Mesendoderm (in vitro differentiated cells): Measurements from ENCODE around the gene PDP2.

Experiments
- DNase-seq: peaks from one replicate; pipeline ENCODE4 v3.0.0; 2013
- H2AK5ac ChIP-seq: 2 replicates; pipeline ENCODE4 v1.6.1; 2013; ENCODE audit warnings: low read length, inconsistent platforms
- H2BK120ac ChIP-seq: 2 replicates; pipeline ENCODE4 v1.6.1; 2013; ENCODE audit warnings: low read depth, mild to moderate bottlenecking, low read length, moderate library complexity, mixed read lengths
- H2BK15ac ChIP-seq: replicated peaks from 2 replicates; pipeline ENCODE4 v1.6.1; 2013; ENCODE audit warnings: low read depth, mild to moderate bottlenecking, moderate library complexity
- H2BK5ac ChIP-seq: 2 replicates; pipeline ENCODE4 v1.6.1; 2013; ENCODE audit warnings: low read length, inconsistent platforms
- H3K18ac ChIP-seq: 2 replicates; pipeline ENCODE4 v1.6.1; 2013; ENCODE audit warnings: mild to moderate bottlenecking, low read length, mixed read lengths
- H3K23ac ChIP-seq: one replicate; pipeline ENCODE4 v1.6.1; 2013; ENCODE audit warnings: low read length
- H3K27ac ChIP-seq: 2 replicates; pipeline ENCODE4 v1.5.1; 2013; ENCODE audit warnings: low read depth, mild to moderate bottlenecking, inconsistent platforms, low read length, moderate library complexity
- H3K27me3 ChIP-seq: 2 replicates; pipeline ENCODE4 v1.6.1; 2013; ENCODE audit warnings: low read length, control low read depth, mild to moderate bottlenecking, inconsistent platforms; ENCODE audit not compliant: insufficient read depth, poor library complexity
- H3K36me3 ChIP-seq: 2 replicates; pipeline ENCODE4 v1.6.1; 2013; ENCODE audit warnings: low read length, inconsistent platforms; ENCODE audit not compliant: control insufficient read depth, insufficient read depth
- H3K4ac ChIP-seq: one replicate; pipeline ENCODE4 v1.6.1; 2013; ENCODE audit warnings: low read depth, mild to moderate bottlenecking, low read length, moderate library complexity
- H3K4me1 ChIP-seq: 2 replicates; pipeline ENCODE4 v1.6.1; 2013; ENCODE audit warnings: low read depth, low read length, inconsistent platforms; ENCODE audit not compliant: control insufficient read depth
- H3K4me2 ChIP-seq: 2 replicates; pipeline ENCODE4 v1.6.1; 2013; ENCODE audit warnings: low read length
- H3K4me3 ChIP-seq: 2 replicates; pipeline ENCODE4 v1.5.1; 2013; ENCODE audit warnings: mild to moderate bottlenecking, low read length
- H3K56ac ChIP-seq: one replicate; pipeline ENCODE4 v1.6.1; 2013; ENCODE audit warnings: low read length
- H3K79me1 ChIP-seq: 2 replicates; pipeline ENCODE4 v1.6.1; 2013; ENCODE audit warnings: low read length, inconsistent platforms
- H3K79me2 ChIP-seq: 2 replicates; pipeline ENCODE4 v1.6.1; 2013; ENCODE audit warnings: mild to moderate bottlenecking, low read length; ENCODE audit not compliant: control insufficient read depth, insufficient read depth
- H3K9ac ChIP-seq: 2 replicates; pipeline ENCODE4 v1.6.1; 2013; ENCODE audit warnings: low read length, inconsistent platforms
- H4K5ac ChIP-seq: one replicate; pipeline ENCODE4 v1.6.1; 2013; ENCODE audit warnings: low read length
- H4K8ac ChIP-seq: one replicate; pipeline ENCODE4 v1.6.1; 2013; ENCODE audit warnings: low read depth, mild to moderate bottlenecking, control low read depth, low read length, moderate library complexity
- WGBS: extraction: QIAGEN DNeasy Blood & Tissue Kit; methylation state at CpG from one replicate; pipeline ENCODE4 v1.1.7; 2013; ENCODE audit warnings: low lambda C conversion rate, missing lambda C conversion rate; ENCODE audit not compliant: insufficient coverage; ENCODE audit errors: extremely low coverage; 5-methylcytosine and 5-hydroxymethylcytosine counted together

Gene PDP2

GRCh38 chr16:66913711-66914110 lies 33.4 kb downstream of the PDP2 start:
- Histone ChIP-seq H2BK5ac (no peak overlapping the region), H3K4me2 (no peak overlapping the region), H3K56ac (no peak overlapping the region), H2BK120ac (no peak overlapping the region), H3K4ac (no peak overlapping the region), H3K79me1 (no peaks in the 10 kb centered on the region), H2BK15ac (no peak overlapping the region), H3K23ac (no peak overlapping the region), H2AK5ac (no peak overlapping the region), H3K27ac (no peak overlapping the region), H3K18ac (no peak overlapping the region), H3K4me1 (no peaks in the 10 kb centered on the region), H4K5ac (no peak overlapping the region), H3K9ac (no peak overlapping the region), H3K36me3 (no peaks in the 10 kb centered on the region), H3K27me3 (no peaks in the 10 kb centered on the region), H3K4me3 (no peak overlapping the region), H4K8ac (no peak overlapping the region), H3K79me2 (no peaks in the 10 kb centered on the region)
- DNase-seq, result no peak
- WGBS, result no CpG with 5 or more reads among the region's 4 CpGs

- DNase-seq, result no peak
- Histone ChIP-seq H4K8ac (no peak overlapping the region), H3K4me3 (no peak overlapping the region), H3K4me1 (no peaks in the 10 kb centered on the region), H3K23ac (no peak overlapping the region), H3K18ac (no peak overlapping the region), H4K5ac (no peak overlapping the region), H3K4me2 (no peak overlapping the region), H3K9ac (no peak overlapping the region), H3K27ac (no peak overlapping the region), H3K56ac (no peak overlapping the region), H3K79me2 (no peaks in the 10 kb centered on the region), H3K36me3 (no peaks in the 10 kb centered on the region), H2BK15ac (no peak overlapping the region), H3K79me1 (no peaks in the 10 kb centered on the region), H2BK120ac (no peak overlapping the region), H2BK5ac (no peak overlapping the region), H3K4ac (no peak overlapping the region), H3K27me3 (no peaks in the 10 kb centered on the region), H2AK5ac (no peak overlapping the region)
- 100% methylated on average over 1 of the region's 7 CpGs for WGBS
Measured at GRCh38 chr16:66914541-66914940, 34.2 kb downstream of the PDP2 start.

DNA sequence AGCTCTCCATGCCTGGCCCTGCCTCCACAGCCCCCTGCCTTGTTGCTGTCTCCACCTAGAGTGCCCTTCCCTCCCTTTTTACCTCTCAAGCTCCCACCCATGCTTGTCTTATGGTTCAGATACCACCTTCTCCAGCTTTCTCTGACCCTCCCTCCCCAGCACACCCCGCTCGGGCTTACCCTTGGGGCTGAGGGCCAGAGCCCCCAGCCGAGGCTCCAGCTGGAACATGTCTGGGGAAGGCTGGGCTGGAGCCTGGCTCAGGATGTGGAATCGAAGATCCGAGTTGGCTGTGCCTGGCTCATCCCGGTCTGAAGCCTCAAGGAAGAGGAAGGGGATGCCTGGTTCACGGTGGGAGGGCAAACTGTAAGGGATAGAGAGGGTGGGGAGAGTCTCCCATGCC lies 34.7 kb downstream of the PDP2 start:
- H4K5ac ChIP-seq, result no peak overlapping the region
- H3K56ac ChIP-seq, result no peak overlapping the region
- H3K4ac ChIP-seq, result no peak overlapping the region
- no peak for DNase-seq
- no peak overlapping the region for H3K23ac ChIP-seq
- no peak overlapping the region for H2BK120ac ChIP-seq
- H3K36me3 ChIP-seq, result no peaks in the 10 kb centered on the region
- no peak overlapping the region for H2AK5ac ChIP-seq
- no peaks in the 10 kb centered on the region for H3K4me1 ChIP-seq
- H3K4me2 ChIP-seq, result no peak overlapping the region
- H3K79me1 ChIP-seq, result no peaks in the 10 kb centered on the region
- no peak overlapping the region for H3K9ac ChIP-seq
- H3K79me2 ChIP-seq, result no peaks in the 10 kb centered on the region
- no peaks in the 10 kb centered on the region for H3K27me3 ChIP-seq
- no peak overlapping the region for H3K4me3 ChIP-seq
- H3K27ac ChIP-seq, result no peak overlapping the region
- H2BK15ac ChIP-seq, result no peak overlapping the region
- no peak overlapping the region for H3K18ac ChIP-seq
- H4K8ac ChIP-seq, result no peak overlapping the region
- H2BK5ac ChIP-seq, result no peak overlapping the region
- WGBS, result no CpG with 5 or more reads among the region's 7 CpGs

GRCh38 chr16:66916518-66916917 lies 36.2 kb downstream of the PDP2 start:
- H2AK5ac ChIP-seq, result no peak overlapping the region
- no peaks in the 10 kb centered on the region for H3K27me3 ChIP-seq
- H3K79me2 ChIP-seq, result no peaks in the 10 kb centered on the region
- H2BK120ac ChIP-seq, result no peak overlapping the region
- no peak overlapping the region for H3K4ac ChIP-seq
- H2BK5ac ChIP-seq, result no peak overlapping the region
- no peak overlapping the region for H3K27ac ChIP-seq
- no peak overlapping the region for H3K9ac ChIP-seq
- DNase-seq, result no peak
- no peak overlapping the region for H4K8ac ChIP-seq
- H3K18ac ChIP-seq, result no peak overlapping the region
- H2BK15ac ChIP-seq, result no peak overlapping the region
- H3K4me1 ChIP-seq, result no peaks in the 10 kb centered on the region
- no peak overlapping the region for H3K4me2 ChIP-seq
- H3K4me3 ChIP-seq, result no peak overlapping the region
- no peak overlapping the region for H3K56ac ChIP-seq
- no CpG with 5 or more reads among the region's 6 CpGs for WGBS
- no peak overlapping the region for H4K5ac ChIP-seq
- H3K79me1 ChIP-seq, result no peaks in the 10 kb centered on the region
- H3K36me3 ChIP-seq, result no peaks in the 10 kb centered on the region
- H3K23ac ChIP-seq, result no peak overlapping the region

GRCh38 chr16:66917741-66918140 lies 37.4 kb downstream of the PDP2 start:
- Histone ChIP-seq H3K79me1 (no peaks in the 10 kb centered on the region), H3K4ac (no peak overlapping the region), H2BK5ac (no peak overlapping the region), H3K79me2 (no peaks in the 10 kb centered on the region), H3K23ac (no peak overlapping the region), H3K4me1 (no peaks in the 10 kb centered on the region), H3K56ac (no peak overlapping the region), H3K4me2 (no peak overlapping the region), H2BK15ac (no peak overlapping the region), H3K4me3 (no peak overlapping the region), H3K27ac (no peak overlapping the region), H3K9ac (no peak overlapping the region), H3K27me3 (no peaks in the 10 kb centered on the region), H4K8ac (no peak overlapping the region), H3K36me3 (no peaks in the 10 kb centered on the region), H3K18ac (no peak overlapping the region), H2AK5ac (no peak overlapping the region), H2BK120ac (no peak overlapping the region), H4K5ac (no peak overlapping the region)
- no CpG with 5 or more reads among the region's 9 CpGs for WGBS
- no peak for DNase-seq

DNA sequence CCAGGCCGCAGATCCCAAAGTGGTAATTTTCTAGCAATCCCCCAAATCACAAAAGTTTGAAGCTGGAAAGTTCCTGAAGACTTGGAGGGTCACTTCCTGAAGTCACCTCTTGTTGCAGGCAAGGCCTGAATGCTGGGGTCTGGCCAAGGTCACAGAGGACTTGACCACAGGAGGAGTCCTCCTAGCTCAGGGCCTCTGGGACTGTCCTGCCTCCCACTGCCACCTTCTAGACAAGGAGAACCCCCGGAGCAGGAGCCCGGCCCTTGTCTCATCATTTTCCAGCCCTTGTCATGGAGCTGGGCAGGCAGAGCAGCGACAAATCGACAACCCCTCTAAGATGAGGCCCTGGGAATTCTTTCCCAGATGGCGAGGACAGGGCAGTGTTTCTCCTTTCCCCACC lies 38.0 kb downstream of the PDP2 start:
- Histone ChIP-seq H3K56ac (no peak overlapping the region), H3K36me3 (no peaks in the 10 kb centered on the region), H2BK15ac (no peak overlapping the region), H3K4ac (no peak overlapping the region), H2BK120ac (no peak overlapping the region), H3K79me2 (no peaks in the 10 kb centered on the region), H3K27me3 (no peaks in the 10 kb centered on the region), H3K79me1 (no peaks in the 10 kb centered on the region), H2AK5ac (no peak overlapping the region), H3K9ac (no peak overlapping the region), H3K4me2 (no peak overlapping the region), H3K18ac (no peak overlapping the region), H4K5ac (no peak overlapping the region), H2BK5ac (no peak overlapping the region), H3K4me3 (no peak overlapping the region), H3K4me1 (no peaks in the 10 kb centered on the region), H4K8ac (no peak overlapping the region), H3K23ac (no peak overlapping the region), H3K27ac (no peak overlapping the region)
- DNase-seq, result no peak
- no CpG with 5 or more reads among the region's 6 CpGs for WGBS
